Stimulated activated CD8-positive, alpha-beta memory T cell treated with anti-CD3 and anti-CD28 coated beads, Interleukin-7, amount 100 ng/mL, for 24 hours (primary cell): ENCODE data around the gene ZEB2.

Experiments used
- DNase-seq: peaks from one replicate; pipeline ENCODE4 v3.0.0-alpha.2; 2020; ENCODE audit warnings: low read depth

ZEB2 gene

DNA sequence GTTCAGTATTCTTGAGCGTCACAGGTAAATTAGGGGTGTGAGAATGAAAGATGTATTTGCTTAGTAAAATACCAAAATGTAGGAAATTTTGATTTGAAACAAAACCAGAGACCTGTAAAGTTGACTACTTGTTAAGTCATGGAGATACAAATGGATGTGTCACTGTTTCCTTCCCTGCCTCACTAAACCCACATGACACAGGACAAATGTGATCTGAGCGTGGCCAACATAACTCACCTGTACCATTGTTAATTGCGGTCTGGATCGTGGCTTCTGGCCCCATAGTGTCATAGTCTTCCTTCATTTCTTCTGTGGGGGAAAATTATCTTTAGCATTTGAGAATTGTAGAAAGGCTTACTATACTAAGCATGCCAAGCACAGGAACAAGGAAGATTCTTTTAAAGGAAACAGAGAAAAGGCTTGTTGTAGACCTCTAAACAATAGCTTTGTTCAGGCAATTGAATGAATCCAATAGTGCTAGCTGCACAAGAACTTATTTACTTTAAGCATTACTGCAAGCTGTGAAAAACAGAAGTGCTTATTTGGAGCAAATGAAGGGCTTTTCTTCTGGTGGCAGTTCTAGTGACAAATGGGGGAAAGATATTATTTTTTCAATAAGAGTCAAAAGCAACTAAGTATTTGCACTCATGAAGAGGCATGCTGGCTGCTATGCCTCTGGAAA lies 95.2 kb downstream of the ZEB2 start:
- no peak for DNase-seq

DNA sequence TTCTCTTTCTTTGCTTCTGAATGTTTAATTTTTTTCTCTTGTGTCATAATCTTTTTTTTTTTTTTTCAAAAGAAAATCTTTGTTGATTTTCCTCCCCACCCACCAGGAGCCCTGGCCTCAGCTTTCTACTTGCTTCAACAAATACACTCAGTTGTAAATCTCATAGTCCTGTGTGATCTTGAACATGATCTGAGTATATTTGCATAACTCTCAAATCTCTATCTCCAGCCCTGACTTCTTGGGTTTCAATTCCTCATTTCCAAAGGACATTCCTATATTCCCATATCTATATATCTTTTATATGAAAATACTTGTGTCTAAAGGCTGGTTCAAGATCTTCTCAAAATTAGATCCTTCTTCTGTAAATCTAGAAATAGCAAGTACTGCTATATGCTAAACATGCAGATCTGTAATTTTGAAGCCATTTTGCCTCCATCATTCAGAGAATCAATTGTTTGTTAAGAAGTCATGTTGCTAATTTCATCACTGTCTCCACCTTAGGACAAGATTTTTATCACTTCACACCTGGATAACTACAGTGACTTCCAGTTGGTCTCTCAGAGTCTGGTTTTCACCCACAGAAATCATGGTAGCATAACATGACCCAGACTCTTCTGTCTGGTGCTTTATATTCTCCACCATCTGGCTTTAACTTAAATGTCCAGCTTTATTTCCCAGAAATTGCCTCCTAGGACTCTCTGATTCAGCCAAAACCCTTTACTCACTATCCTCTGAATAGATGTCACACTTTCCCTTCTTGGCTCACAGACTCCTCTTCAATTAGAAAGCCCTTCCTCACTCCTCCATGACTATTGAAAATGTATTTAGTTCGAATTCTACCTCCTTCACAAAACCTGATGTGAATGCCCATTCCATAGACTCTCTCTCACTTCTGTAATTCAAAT lies 98.1 kb downstream of the ZEB2 start:
- DNase-seq, result no peak

DNA sequence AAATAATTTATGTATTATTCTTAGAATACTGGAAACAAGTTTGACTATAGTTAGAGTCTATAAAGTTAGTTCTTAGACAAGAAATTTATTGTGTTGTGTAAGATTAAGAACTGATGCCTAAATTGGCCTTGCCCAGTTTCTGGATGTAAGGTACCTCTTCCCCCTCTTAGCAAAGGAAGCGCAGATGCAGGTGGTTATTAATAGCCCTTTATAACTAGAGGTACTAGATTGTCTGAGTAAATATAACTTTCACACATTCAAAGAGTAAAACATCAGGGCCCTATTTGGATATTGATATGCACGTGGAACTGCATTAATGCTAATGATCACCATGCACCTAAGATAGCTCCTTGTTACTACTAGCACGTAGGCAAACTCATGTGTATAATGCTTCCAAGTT lies 100.7 kb downstream of the ZEB2 start:
- DNase-seq, result no peak

DNA sequence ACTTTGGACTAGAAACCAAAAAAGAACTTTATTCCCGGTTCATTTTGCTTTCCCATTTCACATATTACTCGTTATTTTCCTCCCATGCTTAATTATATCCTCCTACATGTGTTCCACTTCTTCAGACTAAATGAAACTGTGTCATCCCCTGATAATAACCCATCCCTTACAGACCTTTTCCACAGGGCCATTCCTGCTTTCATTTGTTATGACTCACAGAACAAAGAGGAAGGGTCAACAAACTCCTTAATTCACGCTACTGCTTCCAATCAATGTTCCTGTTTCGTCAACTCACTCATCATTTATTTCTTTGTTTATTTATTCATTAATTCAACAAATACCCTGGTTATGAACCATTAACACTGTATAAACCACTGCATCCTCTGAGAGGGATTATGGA lies 104.5 kb downstream of the ZEB2 start:
- no peak for DNase-seq

DNA sequence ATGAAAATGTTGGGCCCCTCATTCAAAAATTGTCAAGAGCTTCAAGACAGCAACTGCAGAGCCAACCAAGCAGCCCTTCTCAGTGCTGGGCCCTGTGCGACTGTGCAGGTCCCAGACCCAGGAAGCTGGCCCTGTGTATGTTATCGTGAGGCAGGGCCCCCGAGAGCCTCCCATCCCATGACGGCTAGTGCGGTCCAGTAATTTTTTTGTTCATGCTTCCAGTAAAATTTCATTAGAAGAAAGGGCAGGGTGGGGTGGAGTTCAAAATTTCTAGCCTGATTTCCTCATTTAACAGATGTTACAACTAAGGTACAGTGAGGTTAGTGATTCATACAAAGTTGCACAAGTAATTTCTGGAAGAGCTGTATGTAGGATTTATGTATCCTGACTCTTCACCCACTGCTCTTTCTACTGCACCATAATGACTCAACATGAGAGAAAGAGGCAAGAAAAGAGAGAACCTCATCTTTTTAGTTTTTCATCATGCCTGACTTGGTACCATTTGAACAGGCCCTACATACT lies 105.5 kb downstream of the ZEB2 start:
- no peak for DNase-seq

DNA sequence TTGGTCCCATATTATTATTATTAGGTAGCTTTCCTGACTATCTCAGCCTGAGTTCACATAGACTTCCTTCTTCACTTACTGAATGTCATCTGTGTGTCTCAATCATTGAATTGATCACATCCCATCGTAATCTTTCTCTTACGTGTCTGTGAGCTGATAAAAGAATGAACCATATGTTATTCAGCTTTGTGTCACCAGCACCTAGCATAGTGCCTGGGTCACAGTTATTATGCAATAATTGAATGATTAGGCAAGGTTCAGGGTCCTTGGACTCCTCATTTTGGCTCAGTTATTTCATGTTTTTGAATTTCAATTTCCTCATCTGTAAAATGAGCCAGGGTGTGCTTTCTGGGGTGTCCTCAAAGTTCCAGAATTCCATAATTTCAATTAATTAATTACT lies 107.2 kb downstream of the ZEB2 start:
- DNase-seq, result no peak

DNA sequence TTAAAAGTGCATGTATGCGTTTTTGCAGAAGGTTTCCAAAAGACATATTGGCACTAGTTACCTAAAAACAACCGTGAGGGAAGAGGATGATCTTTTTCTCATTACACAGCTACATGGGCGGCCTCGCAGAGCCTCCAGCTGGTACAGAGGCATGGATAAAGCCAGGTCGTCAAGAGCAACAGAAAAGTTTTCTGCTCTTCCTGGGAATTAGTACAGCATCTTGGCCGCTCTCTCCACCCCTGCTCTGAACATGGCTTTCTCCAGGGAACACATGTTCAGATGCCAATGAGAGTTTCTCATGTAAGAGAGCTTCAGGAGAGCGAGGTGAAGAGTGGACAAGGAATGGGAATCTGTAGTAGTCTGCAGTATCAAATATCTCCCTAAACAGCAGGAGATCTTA lies 108.4 kb downstream of the ZEB2 start:
- no peak for DNase-seq

DNA sequence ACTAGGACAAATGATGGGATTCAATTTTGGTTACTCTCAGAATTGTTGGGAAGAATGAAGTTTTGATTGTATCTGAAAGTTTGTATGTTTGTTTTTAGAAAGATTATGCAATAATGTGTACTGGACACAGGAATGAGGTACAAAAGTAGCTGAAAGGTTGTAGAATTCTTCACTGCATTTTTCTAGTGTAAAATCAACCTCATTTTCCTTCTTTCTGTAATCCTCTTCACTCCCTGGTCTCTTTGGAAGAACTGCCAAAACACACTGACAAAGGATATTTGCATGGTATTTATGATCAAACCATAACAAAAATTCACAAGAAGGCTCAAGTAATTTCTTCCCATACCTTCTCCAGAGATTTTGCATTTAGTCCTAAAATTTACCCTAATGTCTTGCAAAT lies 110.7 kb downstream of the ZEB2 start:
- DNase-seq, result no peak

DNA sequence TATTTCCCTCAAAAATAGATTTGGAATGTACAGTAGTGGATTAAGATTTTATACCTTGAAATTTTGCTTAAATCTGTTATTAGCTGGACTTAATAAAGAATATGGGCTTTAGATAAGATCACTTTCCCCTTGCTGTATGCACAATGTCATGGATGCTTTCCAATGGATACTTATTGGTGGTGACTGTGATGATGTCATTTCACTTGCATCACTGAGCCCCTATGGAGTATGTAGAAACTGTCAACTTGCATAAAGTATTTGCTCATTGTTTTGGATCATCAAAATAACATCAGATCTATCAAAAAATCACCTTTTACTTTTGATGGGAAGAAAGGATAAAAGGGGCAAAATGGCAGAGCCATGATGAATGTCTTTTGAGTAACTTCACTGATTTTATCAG lies 112.7 kb downstream of the ZEB2 start:
- DNase-seq, result no peak

DNA sequence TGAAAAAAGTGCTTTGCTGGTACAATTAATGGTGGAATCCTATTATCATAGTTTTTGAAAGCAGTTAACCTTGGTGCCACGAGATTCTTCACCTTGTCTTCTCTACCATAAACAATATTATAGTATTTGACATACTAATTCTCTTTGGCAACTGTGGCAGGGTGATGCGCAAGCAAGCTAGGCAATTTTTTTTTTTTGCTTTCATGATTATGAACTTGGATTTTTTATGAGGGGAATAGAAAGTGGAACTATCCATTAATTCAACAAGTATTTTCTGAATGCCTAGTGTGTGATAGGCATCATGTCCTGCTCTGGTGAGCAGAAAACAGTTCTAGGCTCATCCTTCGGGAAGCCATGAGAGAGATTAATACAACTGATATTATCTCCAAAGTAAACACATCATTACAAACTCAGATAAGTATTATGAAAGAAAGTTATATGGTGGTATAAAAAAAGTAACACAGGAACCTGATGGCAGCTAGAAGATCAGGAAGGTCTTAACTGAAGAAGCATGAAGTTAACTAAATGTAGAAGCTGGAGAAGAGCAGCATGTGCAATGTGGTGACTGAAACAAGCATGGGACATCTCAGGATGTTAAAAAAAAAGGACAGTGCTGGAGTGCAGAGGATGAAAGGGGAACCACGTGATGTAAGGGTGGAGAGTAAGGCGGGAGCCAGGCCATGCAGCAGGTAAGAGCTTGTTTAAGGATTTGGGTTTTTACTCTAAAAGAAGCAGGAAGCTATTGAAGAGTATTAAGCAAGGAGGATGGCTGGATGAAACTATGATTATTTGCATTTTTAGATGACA lies 113.7 kb downstream of the ZEB2 start:
- no peak for DNase-seq

DNA sequence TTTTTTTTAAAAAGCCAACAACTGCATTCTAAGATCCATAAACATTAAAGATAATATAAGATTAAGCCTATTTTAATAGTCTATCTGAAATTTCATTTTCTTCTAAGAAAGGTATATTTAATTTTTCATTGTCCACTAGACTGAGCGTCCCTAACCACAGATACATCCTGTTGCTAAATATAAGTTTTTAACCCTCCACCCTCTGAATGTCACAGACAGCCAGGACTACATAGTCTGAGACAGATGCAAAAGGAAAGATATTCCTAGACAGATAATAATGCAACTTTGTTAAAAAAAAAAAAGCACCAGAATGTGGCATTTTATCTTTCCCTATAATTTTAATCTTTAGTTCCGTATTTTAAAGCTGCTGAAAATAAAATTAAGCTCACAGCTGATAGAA lies 114.6 kb downstream of the ZEB2 start:
- no peak for DNase-seq

DNA sequence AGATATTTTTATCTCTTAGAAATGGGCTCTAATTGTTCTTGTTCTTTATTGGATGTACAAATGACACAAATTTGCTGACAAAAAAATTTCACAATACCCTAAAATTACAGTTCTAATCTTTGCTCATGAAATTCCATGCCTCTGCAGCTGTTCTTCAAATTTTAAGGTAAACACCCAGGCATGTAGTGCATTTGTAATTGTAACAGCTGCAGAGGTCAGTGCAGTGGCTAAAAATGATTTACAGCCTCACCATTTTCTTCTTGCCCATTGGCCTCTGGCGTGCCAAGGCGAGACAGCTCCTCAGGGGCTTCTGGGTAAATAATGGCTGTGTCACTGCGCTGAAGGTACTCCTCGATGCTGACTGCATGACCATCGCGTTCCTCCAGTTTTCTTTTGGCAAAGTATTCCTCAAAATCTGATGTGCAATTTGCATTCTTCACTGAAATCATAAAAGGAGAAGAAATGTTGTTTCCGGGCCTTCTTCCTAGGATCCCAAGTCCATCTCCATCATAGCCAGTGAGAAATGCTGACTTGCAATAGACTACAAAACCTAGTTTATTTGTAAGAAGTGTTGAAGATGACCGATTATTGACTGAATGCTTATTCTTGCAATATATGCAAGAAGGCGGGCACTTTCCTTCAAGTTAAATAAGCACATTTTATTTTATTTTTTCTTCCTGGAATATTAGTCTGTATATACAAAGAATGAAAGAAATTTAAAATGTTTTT lies 115.2 kb downstream of the ZEB2 start:
- no peak for DNase-seq

DNA sequence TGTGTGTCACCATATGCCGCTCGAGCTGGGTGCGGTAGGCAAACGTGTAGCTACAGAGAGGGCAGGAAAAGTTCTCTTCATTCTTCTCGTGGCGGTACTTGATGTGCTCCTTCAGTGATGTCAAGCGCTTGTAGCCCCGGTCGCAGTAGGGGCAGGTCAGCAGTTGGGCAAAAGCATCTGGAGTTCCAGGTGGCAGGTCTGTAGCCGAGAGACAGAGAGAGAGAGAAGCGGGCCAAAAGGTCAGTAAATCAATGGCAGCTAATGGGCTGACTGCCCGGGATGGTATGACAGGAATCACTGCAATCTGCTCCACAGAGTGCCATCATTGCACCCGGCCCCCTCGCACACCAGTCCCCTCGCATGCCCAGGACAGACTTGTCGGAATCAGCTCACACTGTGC lies 116.0 kb downstream of the ZEB2 start:
- no peak for DNase-seq

DNA sequence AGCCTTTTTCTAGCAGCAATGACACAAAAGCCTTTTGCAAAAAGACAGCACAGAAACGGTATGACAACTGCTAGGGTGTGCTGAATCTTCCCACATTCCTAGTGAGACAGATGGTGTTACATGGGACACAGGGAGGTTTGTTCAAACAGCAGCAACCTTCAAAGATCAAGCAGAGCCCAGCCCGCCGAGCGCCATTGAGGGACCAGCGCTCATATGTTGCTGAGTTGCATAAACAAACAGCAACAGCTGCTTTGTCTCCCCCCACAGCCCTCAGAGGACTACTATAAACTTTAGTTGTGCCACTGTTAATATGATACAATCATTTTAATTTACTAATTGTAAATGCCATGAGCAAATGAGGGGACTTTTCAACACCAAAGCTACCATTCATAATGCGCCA lies 117.7 kb downstream of the ZEB2 start:
- no peak for DNase-seq

DNA sequence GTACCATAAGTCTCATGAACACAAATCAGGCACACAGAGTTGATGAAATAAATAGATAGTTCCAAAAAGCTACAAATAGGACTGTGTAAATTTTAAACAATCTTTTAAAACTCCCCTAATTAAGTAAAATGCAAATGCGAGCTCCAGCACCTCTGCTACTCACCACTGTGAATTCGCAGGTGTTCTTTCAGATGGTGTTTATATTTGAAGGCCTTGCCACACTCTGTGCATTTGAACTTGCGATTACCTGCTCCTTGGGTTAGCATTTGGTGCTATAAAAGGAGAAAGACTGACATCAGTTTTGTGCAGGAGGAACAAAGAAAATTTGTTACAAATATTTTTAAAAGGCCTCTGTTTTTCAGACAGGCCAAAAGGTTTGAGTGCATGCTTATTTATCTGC lies 118.9 kb downstream of the ZEB2 start:
- DNase-seq, result no peak

DNA sequence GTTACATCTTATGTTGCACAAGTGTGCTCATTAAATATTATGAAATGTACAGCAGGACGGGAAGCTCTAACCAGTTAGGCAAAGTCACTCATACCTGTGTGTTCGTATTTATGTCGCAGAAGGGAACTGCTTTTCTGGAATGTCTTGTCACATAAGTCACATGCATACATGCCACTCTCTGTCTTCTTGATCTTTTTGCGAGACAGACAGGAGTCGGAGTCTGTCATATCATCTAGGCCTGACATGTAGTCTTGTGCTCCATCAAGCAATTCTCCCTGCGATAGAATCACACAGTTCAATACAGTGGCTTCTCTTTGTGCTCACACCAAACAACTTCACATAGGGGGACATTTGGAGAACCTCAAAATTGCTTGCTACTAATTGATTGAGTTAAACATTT lies 123.6 kb downstream of the ZEB2 start:
- no peak for DNase-seq

DNA sequence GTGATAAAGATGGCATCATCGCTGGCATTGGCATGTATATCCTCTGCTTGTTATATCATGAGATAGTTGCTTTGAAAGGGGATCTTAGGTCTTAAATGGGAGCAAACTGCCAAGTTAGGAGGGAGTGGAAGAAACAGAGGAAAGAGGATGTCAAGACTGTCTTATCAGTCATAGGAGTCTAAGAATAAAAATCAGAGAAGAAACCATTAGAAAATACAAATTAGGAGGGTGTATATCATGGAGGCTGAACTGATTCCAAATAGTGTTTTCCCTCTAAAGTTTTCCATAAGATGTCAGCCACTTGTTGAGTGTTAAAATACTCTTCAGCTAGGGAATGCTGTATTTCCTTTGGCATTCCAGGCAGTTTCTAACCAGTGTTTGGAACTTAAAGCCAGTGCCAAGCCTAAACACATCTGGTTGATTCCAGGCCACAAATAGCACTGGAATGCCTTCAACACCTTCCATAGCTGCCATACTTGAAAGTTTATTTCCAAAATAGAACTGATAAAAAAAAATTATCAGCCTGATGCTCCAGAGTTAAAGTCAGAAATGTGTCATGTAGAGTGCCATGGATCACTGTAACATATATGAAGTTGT lies 129.4 kb downstream of the ZEB2 start:
- no peak for DNase-seq

DNA sequence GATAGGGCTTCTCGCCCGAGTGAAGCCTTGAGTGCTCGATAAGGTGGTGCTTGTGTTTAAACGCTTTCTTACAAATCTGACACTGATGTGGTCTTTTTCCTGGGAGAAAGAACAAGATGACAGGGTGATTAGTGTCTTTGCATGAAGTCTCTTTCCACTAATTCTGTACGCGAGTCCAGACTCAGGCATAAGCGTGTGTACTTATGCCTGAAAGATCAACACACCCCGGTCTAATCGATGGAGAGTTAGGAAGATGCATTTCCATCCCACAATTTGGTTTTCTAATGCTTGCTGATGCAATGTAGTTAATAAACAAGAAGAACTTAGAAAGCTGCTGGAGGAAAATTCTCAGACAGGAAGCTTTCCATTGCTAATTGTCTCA lies 130.0 kb downstream of the ZEB2 start:
- DNase-seq, result no peak

DNA sequence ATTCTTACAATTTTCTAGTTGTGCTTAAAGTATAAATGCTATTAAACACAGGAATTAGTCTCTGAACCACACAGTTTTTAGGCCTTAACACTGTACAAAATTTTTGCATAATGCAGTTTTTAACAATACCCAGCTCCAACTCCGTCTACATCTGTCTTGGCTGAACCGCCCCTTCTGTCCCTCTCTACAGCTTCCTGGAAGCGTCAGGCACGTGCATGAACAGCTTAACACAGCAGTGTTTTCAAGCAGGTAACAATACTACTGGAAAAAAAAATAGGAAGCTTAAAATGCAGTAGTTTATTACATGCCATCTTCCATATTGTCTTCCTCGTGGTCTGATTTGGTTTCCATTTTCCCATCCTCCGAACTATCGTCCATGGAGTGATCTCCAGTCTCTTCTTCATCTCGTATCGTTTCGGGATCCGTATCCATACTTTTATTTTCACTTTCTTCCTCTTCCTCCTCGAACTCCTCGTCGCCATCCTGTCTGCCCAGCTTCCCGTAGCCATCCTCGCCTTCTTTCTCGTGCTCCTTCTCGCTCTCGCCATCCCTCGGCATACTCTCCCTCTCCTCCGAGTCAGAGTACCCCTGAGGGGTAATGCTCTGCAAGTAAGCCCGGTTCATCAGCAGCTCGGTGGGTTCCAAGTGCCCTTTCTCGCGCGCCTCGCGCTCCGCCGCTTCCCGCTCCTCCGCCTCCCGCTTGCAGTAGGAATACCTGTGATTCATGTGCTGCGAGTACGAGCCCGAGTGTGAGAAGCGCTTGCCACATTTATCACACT lies 130.6 kb downstream of the ZEB2 start:
- no peak for DNase-seq

DNA sequence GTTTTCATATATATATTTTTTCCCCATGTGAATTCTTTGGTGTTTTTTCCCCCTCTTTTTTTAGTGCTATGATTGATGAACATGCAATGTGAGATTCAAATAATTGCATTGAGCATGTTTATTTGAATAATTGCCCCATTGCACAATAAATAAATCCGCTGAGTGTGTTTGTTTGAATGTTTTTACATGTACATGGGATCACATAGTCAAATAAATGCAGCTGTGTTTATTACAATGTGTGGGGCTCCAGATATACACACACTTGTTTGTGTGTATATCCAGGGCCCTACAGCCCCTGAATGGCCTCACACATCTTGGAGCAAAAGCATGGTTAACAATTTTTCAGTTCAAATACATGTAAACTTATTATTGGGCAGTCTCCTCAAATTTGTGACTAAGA lies 134.5 kb downstream of the ZEB2 start:
- no peak for DNase-seq
